ENCODE results near the gene DAAM1.

- TF ChIP-seq TCF7L2 (IDR thresholded peaks at IDR 0.05; ENCODE audit: low read depth, low read length) (no peak), CTCF (IDR thresholded peaks at IDR 0.05) (no peak), POLR2AphosphoS5 (IDR thresholded peaks at IDR 0.05; ENCODE audit: low read depth, low read length) (no peak)
Measured at GRCh38 chr14:59358102-59358501, 169.6 kb downstream of the DAAM1 start.

Measured in Panc1 (cell line).